CD8-positive, alpha-beta memory T cell (primary cell): ENCODE measurements around the gene PEF1. TPM values are rescaled to one million over a fixed set of nuclear protein-coding genes. Genes with fewer than 3 reads are reported as not detected.

Experiments
- CTCF ChIA-PET: fragments of 350-600 bp; sonication (Branson Sonifier 250); formaldehyde crosslinking; loops from one replicate; lab custom pipeline; 2021; ENCODE audit warnings: antibody characterized with exemption; lab: Charles Lee
- POLR2A ChIA-PET: fragments of 350-600 bp; sonication (Branson Sonifier 250); formaldehyde crosslinking; loops from one replicate; lab custom pipeline; 2021; ENCODE audit warnings: antibody characterized with exemption; lab: Charles Lee
- DNase-seq, 5 donors: peaks; one replicate each; pipeline versions ENCODE4 v3.0.0 to v3.0.0-alpha.2; 2020 to 2022; ENCODE audit warnings: mixed read lengths in 1 of 5
- H3K27ac ChIP-seq: one replicate; pipeline ENCODE4 v1.7.0; 2013; ENCODE audit warnings: low read depth, mild to moderate bottlenecking, low read length, moderate library complexity
- H3K27me3 ChIP-seq: 2 replicates; pipeline ENCODE4 v1.7.0; 2013; ENCODE audit warnings: low read length, mild to moderate bottlenecking; ENCODE audit not compliant: insufficient read depth, poor library complexity, severe bottlenecking
- H3K36me3 ChIP-seq: 2 replicates; pipeline ENCODE4 v1.7.0; 2013; ENCODE audit warnings: mild to moderate bottlenecking, low read length, moderate library complexity; ENCODE audit not compliant: insufficient read depth
- H3K4me1 ChIP-seq: 2 replicates; pipeline ENCODE4 v1.7.0; 2013; ENCODE audit warnings: mild to moderate bottlenecking, low read length, moderate library complexity; ENCODE audit not compliant: insufficient read depth
- H3K4me3 ChIP-seq: 2 replicates; pipeline ENCODE4 v1.7.0; 2013; ENCODE audit warnings: mild to moderate bottlenecking, low read length
- H3K9me3 ChIP-seq: 2 replicates; pipeline ENCODE4 v1.7.0; 2013; ENCODE audit warnings: mild to moderate bottlenecking, low read length
- H3K27ac Mint-ChIP-seq, 8 donors: one replicate each; pipeline ENCODE4 v1.8.0; 2020 to 2021; ENCODE audit warnings: mixed read lengths in 8 of 8, mild to moderate bottlenecking in 6 of 8, inconsistent platforms in 3 of 8, moderate library complexity in 3 of 8
- H3K27me3 Mint-ChIP-seq, 2 donors: one replicate each; pipeline ENCODE4 v1.8.0; 2020 to 2021; ENCODE audit warnings: mixed read lengths in 2 of 2, mild to moderate bottlenecking in 1 of 2, moderate library complexity in 1 of 2
- H3K36me3 Mint-ChIP-seq, 3 donors: one replicate each; pipeline ENCODE4 v1.8.0; 2020 to 2021; ENCODE audit warnings: mixed read lengths in 3 of 3, inconsistent platforms in 1 of 3, mild to moderate bottlenecking in 1 of 3
- H3K4me1 Mint-ChIP-seq, 3 donors: one replicate each; pipeline ENCODE4 v1.8.0; 2020 to 2021; ENCODE audit warnings: mixed read lengths in 3 of 3, inconsistent platforms in 1 of 3, mild to moderate bottlenecking in 1 of 3
- H3K4me3 Mint-ChIP-seq, 7 donors: one replicate each; pipeline ENCODE4 v1.8.0; 2020 to 2021; ENCODE audit warnings: mixed read lengths in 7 of 7, mild to moderate bottlenecking in 6 of 7, moderate library complexity in 4 of 7, inconsistent platforms in 2 of 7
- H3K9me3 Mint-ChIP-seq, 5 donors: one replicate each; pipeline ENCODE4 v1.8.0; 2020 to 2022; ENCODE audit warnings: mixed read lengths in 5 of 5, mild to moderate bottlenecking in 3 of 5, moderate library complexity in 2 of 5, inconsistent platforms in 1 of 5
- polyA plus RNA-seq: library from polyadenylated mRNA; unstranded; fragments of 300-500 nt; fragmentation: Illumina TruSeq; gene quantifications from one replicate; pipeline ENCODE4 v1.2.3, GENCODE V29; 2021
- total RNA-seq, 2 experiments: library from RNA; stranded (reverse); gene quantifications; one replicate each; pipeline ENCODE4 v1.2.3, GENCODE V29; 2021

Gene PEF1
- total and polyA plus RNA-seq, 3 experiments from 2014 or later = 67.9 to 98.9 (median 69.9) TPM

DNA sequence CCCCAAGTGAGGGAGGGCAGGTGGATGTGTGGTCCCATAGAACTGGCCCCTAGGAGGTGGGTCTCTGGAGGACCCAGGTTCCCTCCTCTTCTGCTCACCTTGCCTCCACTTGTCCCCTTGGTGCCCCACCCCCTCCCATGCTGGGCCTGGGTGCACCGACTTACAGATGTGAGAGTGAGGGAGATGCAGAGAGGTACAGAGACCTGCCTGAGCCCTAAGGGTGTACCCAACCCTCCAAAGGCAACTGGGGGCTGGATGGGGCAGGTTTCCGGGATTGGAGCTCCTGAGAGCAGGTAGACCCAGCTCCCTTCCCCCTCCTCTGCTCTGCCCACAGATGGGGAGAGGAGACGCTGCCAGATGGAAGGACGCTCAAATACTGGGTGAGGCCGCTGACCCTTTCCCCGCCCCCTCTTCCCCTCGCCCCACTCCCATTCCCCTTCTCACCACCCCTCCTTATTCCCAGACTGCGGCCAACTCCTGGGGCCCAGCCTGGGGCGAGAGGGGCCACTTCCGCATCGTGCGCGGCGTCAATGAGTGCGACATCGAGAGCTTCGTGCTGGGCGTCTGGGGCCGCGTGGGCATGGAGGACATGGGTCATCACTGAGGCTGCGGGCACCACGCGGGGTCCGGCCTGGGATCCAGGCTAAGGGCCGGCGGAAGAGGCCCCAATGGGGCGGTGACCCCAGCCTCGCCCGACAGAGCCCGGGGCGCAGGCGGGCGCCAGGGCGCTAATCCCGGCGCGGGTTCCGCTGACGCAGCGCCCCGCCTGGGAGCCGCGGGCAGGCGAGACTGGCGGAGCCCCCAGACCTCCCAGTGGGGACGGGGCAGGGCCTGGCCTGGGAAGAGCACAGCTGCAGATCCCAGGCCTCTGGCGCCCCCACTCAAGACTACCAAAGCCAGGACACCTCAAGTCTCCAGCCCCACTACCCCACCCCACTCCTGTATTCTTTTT is 58.0 kb downstream of the PEF1 start:
- CTCF ChIA-PET = no interaction called here
- no peak overlapping the region for H3K4me3 ChIP-seq
- no peak overlapping the region for H3K27ac ChIP-seq
- no peaks in the 10 kb centered on the region for H3K9me3 ChIP-seq
- H3K27me3 ChIP-seq = no peaks in the 10 kb centered on the region
- H3K4me1 ChIP-seq = no peaks in the 10 kb centered on the region
- POLR2A ChIA-PET = no interaction called here
- Mint-ChIP-seq H3K27me3 (peaks cover 10 to 24% of the 10 kb centered on the region in 2 donors), H3K36me3 (no peaks in the 10 kb centered on the region), H3K4me3 (no peak overlapping the region), H3K9me3 (no peaks in the 10 kb centered on the region), H3K27ac (no peak overlapping the region), H3K4me1 (peaks cover 0 to 3% (median 0%) of the 10 kb centered on the region in 3 donors)
- no peak for DNase-seq
- H3K36me3 ChIP-seq = no peaks in the 10 kb centered on the region

- Mint-ChIP-seq H3K4me3 (no peak overlapping the region), H3K27me3 (peaks cover 9 to 17% of the 10 kb centered on the region in 2 donors), H3K4me1 (peaks cover 0 to 3% (median 0%) of the 10 kb centered on the region in 3 donors), H3K9me3 (no peaks in the 10 kb centered on the region), H3K36me3 (no peaks in the 10 kb centered on the region), H3K27ac (peak overlapping the region in 1 of 8 donors; percentile 65)
- no peak overlapping the region for H3K27ac ChIP-seq
- no peaks in the 10 kb centered on the region for H3K9me3 ChIP-seq
- H3K4me3 ChIP-seq = no peak overlapping the region
- ChIA-PET POLR2A (no interaction called here), CTCF (no interaction called here)
- H3K27me3 ChIP-seq = no peaks in the 10 kb centered on the region
- DNase-seq = no peak
- no peaks in the 10 kb centered on the region for H3K36me3 ChIP-seq
- no peaks in the 10 kb centered on the region for H3K4me1 ChIP-seq
These were observed 58.8 kb downstream of the PEF1 start for GRCh38 chr1:31585736-31586365.

DNA sequence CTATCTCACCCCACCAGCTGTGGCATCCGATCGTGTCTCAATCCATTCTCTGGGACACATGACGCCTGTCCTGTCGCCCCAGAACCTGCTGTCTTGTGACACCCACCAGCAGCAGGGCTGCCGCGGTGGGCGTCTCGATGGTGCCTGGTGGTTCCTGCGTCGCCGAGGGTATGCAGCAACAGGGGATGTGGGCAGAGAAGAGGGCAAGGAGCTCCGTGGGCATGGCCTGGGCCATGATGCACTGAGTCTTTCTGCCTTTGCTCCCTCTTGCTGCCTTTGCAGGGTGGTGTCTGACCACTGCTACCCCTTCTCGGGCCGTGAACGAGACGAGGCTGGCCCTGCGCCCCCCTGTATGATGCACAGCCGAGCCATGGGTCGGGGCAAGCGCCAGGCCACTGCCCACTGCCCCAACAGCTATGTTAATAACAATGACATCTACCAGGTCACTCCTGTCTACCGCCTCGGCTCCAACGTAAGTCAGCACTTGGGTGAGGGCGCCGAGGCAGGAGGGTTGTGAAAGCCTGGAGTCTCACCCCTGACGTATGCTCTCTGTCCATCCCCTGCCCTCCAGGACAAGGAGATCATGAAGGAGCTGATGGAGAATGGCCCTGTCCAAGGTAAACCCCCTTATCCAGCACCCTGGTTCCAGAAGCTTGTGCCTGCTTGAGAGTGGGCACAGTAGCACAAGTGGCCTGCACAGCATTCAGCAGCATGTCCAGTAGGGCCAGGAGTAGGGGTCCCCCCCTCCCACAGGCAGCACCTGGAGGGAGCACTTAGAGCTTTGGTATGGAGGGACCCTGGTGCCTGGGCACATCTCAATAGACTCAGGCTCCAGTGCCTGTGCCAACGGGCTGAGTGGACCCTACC is 59.6 kb downstream of the PEF1 start:
- Mint-ChIP-seq H3K4me3 (no peak overlapping the region), H3K4me1 (peaks cover 0 to 3% (median 0%) of the 10 kb centered on the region in 3 donors), H3K27ac (no peak overlapping the region), H3K27me3 (peaks cover 9 to 12% of the 10 kb centered on the region in 2 donors), H3K9me3 (no peaks in the 10 kb centered on the region), H3K36me3 (no peaks in the 10 kb centered on the region)
- POLR2A ChIA-PET = no interaction called here
- Histone ChIP-seq H3K9me3 (no peaks in the 10 kb centered on the region), H3K4me3 (no peak overlapping the region), H3K27me3 (no peaks in the 10 kb centered on the region), H3K27ac (no peak overlapping the region), H3K4me1 (no peaks in the 10 kb centered on the region), H3K36me3 (no peaks in the 10 kb centered on the region)
- DNase-seq = no peak
- CTCF ChIA-PET = no interaction called here

GRCh38 chr1:31583995-31584868 is 60.4 kb downstream of the PEF1 start:
- POLR2A ChIA-PET = no interaction called here
- Histone ChIP-seq H3K4me1 (no peaks in the 10 kb centered on the region), H3K9me3 (no peaks in the 10 kb centered on the region), H3K27me3 (no peaks in the 10 kb centered on the region), H3K36me3 (no peaks in the 10 kb centered on the region), H3K4me3 (no peak overlapping the region), H3K27ac (no peak overlapping the region)
- Mint-ChIP-seq H3K27me3 (peaks cover 8 to 10% of the 10 kb centered on the region in 2 donors), H3K36me3 (no peaks in the 10 kb centered on the region), H3K4me1 (peaks cover 0 to 1% (median 0%) of the 10 kb centered on the region in 3 donors), H3K9me3 (no peaks in the 10 kb centered on the region), H3K27ac (no peak overlapping the region), H3K4me3 (no peak overlapping the region)
- DNase-seq = no peak
- CTCF ChIA-PET = no interaction called here

GRCh38 chr1:31583082-31583994 is 61.3 kb downstream of the PEF1 start:
- CTCF ChIA-PET = no interaction called here

GRCh38 chr1:31581821-31582810 is 62.6 kb downstream of the PEF1 start:
- Mint-ChIP-seq H3K27ac (no peak overlapping the region), H3K9me3 (no peaks in the 10 kb centered on the region), H3K36me3 (no peaks in the 10 kb centered on the region), H3K4me1 (peaks cover 0 to 1% (median 0%) of the 10 kb centered on the region in 3 donors), H3K27me3 (peaks cover 0 to 4% of the 10 kb centered on the region in 2 donors), H3K4me3 (no peak overlapping the region)
- Histone ChIP-seq H3K4me1 (no peaks in the 10 kb centered on the region), H3K9me3 (no peaks in the 10 kb centered on the region), H3K4me3 (no peak overlapping the region), H3K36me3 (no peaks in the 10 kb centered on the region), H3K27ac (no peak overlapping the region), H3K27me3 (no peaks in the 10 kb centered on the region)
- POLR2A ChIA-PET = no interaction called here
- DNase-seq = no peak
- CTCF ChIA-PET = no interaction called here

More at GRCh38 chr1:31583082-31583994, 61.3 kb downstream of the PEF1 start:
- Mint-ChIP-seq H3K27me3 (peaks cover 6 to 8% of the 10 kb centered on the region in 2 donors), H3K27ac (no peak overlapping the region), H3K4me1 (no peaks in the 10 kb centered on the region), H3K36me3 (no peaks in the 10 kb centered on the region), H3K9me3 (no peaks in the 10 kb centered on the region), H3K4me3 (no peak overlapping the region)
- no peak overlapping the region for H3K4me3 ChIP-seq
- H3K27ac ChIP-seq = no peak overlapping the region
- H3K27me3 ChIP-seq = no peaks in the 10 kb centered on the region
- DNase-seq = no peak
- H3K4me1 ChIP-seq = no peaks in the 10 kb centered on the region
- H3K9me3 ChIP-seq = no peaks in the 10 kb centered on the region
- H3K36me3 ChIP-seq = no peaks in the 10 kb centered on the region
- POLR2A ChIA-PET = no interaction called here
